Measurements from ENCODE around the gene PCDHGA9.
A peak's percentile ranks its signal among the peaks of the same experiment; 100 is the strongest.
"Not testable (repeated sequence)": the region's sequence is repeated elsewhere in the genome, so short reads cannot be mapped to it uniquely, and the experiment has no call there.

PCDHGA9 gene

DNA sequence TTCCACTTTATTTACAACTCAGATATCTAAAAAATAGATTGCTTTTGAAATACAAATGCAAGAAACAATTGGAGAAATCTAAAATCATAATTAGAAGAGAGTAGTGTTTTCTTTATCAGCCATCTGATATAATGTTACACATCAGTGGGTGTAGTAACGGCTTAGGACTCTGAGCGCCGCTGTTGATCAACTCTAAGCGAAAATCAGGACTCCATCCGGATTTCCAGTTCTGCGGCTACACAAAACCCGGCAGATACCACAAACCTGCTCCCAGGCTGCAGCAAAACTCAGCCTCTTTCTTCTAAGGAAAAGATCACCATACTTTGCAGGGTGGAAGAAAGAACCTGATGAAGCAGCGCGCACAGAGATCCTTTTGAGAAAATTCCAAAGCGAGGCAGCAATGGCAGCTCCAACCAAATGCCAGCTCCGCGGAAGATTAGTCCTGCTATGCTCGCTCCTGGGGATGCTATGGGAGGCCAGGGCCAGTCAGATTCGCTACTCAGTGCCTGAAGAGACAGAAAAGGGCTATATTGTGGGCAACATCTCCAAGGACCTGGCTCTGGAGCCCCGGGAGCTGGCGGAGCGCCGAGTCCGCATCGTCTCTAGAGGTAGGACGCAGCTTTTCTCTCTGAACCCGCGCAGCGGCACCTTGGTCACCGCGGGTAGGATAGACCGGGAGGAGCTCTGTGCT lies at the start of gene PCDHGA9:
Gene PCDHGA9, plus strand, starts transcription at position 226 of the 691 bp plus-strand sequence. Its CDS starts 175 bp downstream, at position 401.
- intact Hi-C loops (cut with DNase I): no loop called here
- DNase-seq: peak in 14 of 42 donors; percentile 13 to 70 (median 34)

- DNase-seq: no peak
- intact Hi-C loops (cut with DNase I): no loop called here
These were observed 47.6 kb upstream of the PCDHGA9 start, which contains the start of gene PCDHGA4 for GRCh38 chr5:141354900-141355469. PCDHGA4 (plus strand) TSS chr5:141355021; CDS start chr5:141355108, 87 bp downstream.

DNA sequence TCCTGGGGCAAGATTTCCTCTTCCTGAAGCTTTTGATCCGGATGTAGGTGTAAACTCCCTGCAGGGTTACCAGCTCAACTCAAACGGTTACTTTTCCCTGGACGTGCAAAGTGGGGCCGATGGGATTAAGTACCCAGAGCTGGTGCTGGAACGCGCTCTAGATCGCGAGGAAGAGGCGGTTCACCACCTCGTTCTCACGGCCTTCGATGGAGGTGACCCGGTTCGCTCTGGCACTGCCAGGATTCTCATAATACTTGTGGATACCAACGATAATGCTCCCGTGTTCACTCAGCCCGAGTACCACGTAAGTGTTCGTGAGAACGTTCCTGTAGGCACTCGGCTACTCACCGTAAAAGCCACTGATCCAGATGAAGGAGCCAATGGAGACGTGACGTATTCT lies 46.9 kb upstream of the PCDHGA9 start:
- DNase-seq: no peak
- intact Hi-C loops (cut with DNase I): no loop called here

DNA sequence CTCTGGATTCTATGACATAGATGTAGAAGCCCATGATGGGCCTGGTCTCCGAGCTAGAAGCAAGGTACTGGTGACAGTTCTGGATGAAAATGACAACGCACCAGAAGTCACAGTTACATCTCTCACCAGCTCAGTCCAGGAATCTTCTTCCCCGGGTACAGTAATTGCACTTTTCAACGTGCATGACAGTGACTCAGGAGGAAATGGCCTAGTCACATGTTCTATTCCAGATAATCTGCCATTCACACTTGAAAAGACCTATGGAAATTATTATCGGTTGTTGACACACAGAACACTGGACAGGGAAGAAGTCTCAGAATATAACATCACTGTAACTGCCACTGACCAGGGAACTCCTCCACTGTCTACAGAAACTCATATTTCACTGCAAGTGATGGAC lies 46.4 kb upstream of the PCDHGA9 start:
- intact Hi-C loops (cut with DNase I): no loop called here
- DNase-seq: no peak

GRCh38 chr5:141356950-141357349 lies 45.6 kb upstream of the PCDHGA9 start:
- intact Hi-C loops (cut with DNase I): no loop called here
- no peak for DNase-seq

DNA sequence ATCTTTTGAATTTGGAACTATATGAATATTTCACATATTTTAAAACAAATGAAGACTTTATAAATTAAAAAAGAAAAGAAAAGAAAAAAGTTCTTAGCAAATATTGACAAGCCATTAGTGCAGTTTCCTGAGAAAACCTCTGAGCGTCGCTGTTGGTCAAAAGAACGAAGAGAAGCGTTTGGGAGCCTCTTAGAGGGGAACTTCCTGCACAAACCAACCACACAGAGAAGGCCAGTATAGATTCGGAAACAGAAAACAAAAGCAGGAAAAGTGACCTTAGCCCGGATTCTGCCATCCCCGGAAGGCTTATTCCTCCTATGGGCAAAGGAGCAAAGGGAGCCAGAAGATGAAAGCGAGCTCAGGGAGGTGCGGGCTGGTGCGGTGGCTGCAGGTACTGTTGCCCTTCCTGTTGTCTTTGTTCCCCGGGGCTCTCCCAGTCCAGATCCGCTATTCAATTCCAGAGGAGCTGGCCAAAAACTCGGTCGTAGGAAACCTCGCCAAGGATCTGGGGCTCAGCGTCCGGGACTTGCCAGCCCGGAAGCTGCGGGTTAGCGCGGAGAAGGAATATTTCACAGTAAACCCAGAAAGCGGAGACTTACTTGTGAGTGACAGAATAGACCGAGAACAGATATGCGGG lies 42.7 kb upstream of the PCDHGA9 start, which contains the start of gene PCDHGB2:
Gene PCDHGB2, plus strand, starts transcription at position 205 of the 637 bp plus-strand sequence. Its CDS starts 142 bp downstream, at position 347.
- peak in 1 of 42 donors; percentile 28 for DNase-seq
- intact Hi-C loops (cut with DNase I): no loop called here

- intact Hi-C loops (cut with DNase I): no loop called here
- no peak for DNase-seq
These were observed 41.9 kb upstream of the PCDHGA9 start for GRCh38 chr5:141360685-141361084.

- intact Hi-C loops (cut with DNase I): no loop called here
- DNase-seq: no peak
These were observed 39.9 kb upstream of the PCDHGA9 start for GRCh38 chr5:141362719-141363118.

- intact Hi-C loops (cut with DNase I): no loop called here
- DNase-seq: no peak
These were observed 38.5 kb upstream of the PCDHGA9 start, which contains the start of gene PCDHGA5 for GRCh38 chr5:141363952-141364660. PCDHGA5 (plus strand) TSS chr5:141364162; CDS start chr5:141364331, 169 bp downstream.

- no peak for DNase-seq
- intact Hi-C loops (cut with DNase I): no loop called here
These were observed 36.3 kb upstream of the PCDHGA9 start for GRCh38 chr5:141366016-141366896.

- DNase-seq: peak in 9 of 42 donors; percentile 9 to 63 (median 25)
- intact Hi-C loops (cut with DNase I): no loop called here
These were observed 32.4 kb upstream of the PCDHGA9 start, which contains the start of gene PCDHGB3 for GRCh38 chr5:141369994-141370848. PCDHGB3 (plus strand) TSS chr5:141370242; CDS start chr5:141370395, 153 bp downstream.

DNA sequence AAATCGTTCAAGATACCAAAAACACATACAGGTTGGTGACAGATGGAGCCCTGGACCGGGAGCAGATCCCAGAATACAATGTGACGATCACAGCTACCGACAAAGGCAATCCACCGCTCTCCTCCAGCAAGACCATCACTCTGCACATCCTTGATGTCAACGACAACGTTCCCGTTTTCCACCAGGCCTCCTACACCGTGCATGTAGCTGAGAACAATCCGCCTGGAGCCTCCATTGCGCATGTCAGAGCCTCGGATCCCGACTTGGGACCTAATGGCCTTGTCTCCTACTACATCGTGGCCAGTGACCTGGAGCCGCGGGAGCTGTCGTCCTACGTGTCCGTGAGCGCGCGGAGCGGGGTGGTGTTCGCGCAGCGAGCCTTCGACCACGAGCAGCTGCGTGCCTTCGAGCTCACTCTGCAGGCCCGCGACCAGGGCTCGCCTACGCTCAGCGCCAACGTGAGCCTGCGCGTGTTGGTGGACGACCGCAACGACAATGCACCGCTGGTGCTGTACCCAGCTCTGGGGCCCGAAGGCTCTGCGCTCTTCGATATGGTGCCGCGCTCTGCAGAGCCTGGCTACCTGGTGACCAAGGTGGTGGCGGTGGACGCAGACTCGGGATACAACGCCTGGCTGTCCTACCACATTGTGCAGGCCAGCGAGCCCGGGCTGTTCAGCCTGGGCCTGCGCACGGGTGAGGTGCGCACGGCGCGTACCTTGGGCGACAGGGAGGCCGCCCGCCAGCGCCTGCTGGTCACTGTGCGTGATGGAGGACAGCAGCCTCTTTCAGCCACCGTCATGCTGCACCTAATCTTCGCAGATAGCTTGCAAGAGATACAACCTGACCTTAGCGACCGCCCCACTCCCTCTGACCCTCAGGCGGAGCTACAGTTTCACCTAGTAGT lies 30.8 kb upstream of the PCDHGA9 start:
- no peak for DNase-seq
- intact Hi-C loops (cut with DNase I): no loop called here

- intact Hi-C loops (cut with DNase I): no loop called here
- no peak for DNase-seq
These were observed 28.8 kb upstream of the PCDHGA9 start, which contains the start of gene PCDHGA6 for GRCh38 chr5:141373673-141374317. PCDHGA6 (plus strand) TSS chr5:141373891; CDS start chr5:141374084, 193 bp downstream.

GRCh38 chr5:141374627-141375026 lies 28.0 kb upstream of the PCDHGA9 start:
- no peak for DNase-seq
- intact Hi-C loops (cut with DNase I): no loop called here

DNA sequence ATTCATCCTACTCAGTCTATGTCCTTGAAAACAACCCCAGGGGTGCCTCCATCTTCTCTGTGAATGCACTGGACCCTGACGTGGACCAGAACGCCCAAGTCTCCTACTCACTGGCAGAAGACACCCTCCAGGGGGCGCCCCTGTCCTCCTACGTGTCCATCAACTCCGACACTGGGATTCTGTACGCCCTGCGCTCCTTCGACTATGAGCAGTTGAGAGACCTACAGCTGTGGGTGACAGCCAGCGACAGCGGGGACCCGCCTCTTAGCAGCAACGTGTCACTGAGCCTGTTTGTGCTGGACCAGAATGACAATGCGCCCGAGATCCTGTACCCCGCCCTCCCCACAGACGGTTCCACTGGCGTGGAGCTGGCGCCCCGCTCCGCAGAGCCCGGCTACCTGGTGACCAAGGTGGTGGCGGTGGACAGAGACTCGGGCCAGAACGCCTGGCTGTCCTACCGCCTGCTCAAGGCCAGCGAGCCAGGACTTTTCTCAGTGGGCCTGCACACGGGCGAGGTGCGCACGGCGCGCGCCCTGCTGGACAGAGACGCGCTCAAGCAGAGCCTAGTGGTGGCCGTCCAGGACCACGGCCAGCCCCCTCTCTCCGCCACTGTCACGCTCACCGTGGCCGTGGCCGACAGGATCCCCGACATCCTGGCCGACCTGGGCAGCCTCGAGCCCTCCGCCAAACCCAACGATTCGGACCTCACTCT lies 27.0 kb upstream of the PCDHGA9 start:
- DNase-seq; intact Hi-C loops (cut with DNase I): not testable (repeated sequence)
